SK-N-SH treated with all-trans-retinoic acid at 6 μM for 48 hours (cell line): ENCODE data around the gene SMIM13.

ENCODE experiments used
- ATAC-seq: fragments of 200-7000 bp; cut with Tn5 transposase; 3 replicates; pipeline ENCODE4 v1.9.1; 2020; ENCODE audit warnings: mild to moderate bottlenecking, moderate library complexity
- ARNTL ChIP-seq: fragments of 450-650 bp; formaldehyde crosslinking; IDR thresholded peaks from 2 replicates; pipeline ENCODE4 v1.5.0; 2020; ENCODE audit warnings: low read depth, mild to moderate bottlenecking, moderate library complexity, borderline replicate concordance
- BACH2 ChIP-seq: fragments of 250-450 bp; sonication (Bioruptor Pico); IDR thresholded peaks from 2 replicates; pipeline ENCODE4 v1.9.0; 2021; ENCODE audit warnings: mild to moderate bottlenecking, borderline replicate concordance
- CSDC2 ChIP-seq: fragments of 250-450 bp; sonication (Bioruptor Pico); IDR thresholded peaks from 2 replicates; pipeline ENCODE4 v1.5.0; 2020; ENCODE audit warnings: mild to moderate bottlenecking, moderate library complexity
- ESRRG ChIP-seq: fragments of 250-450 bp; sonication (Bioruptor Pico); IDR thresholded peaks from 2 replicates; pipeline ENCODE4 v1.6.1; 2021; ENCODE audit warnings: mild to moderate bottlenecking
- GLIS3 ChIP-seq: fragments of 250-450 bp; sonication (Bioruptor Pico); IDR thresholded peaks from 2 replicates; pipeline ENCODE4 v1.5.0; 2020; ENCODE audit warnings: mild to moderate bottlenecking, moderate library complexity
- ISL1 ChIP-seq: fragments of 250-450 bp; sonication (Bioruptor Pico); IDR thresholded peaks from 2 replicates; pipeline ENCODE4 v2.1.2; 2022; ENCODE audit warnings: mild to moderate bottlenecking, moderate library complexity
- OSR1 ChIP-seq: fragments of 250-450 bp; sonication (Bioruptor Pico); IDR thresholded peaks from 2 replicates; pipeline ENCODE4 v1.8.0; 2022; ENCODE audit warnings: moderate library complexity, mild to moderate bottlenecking, inconsistent platforms
- PATZ1 ChIP-seq: fragments of 250-450 bp; sonication (Bioruptor Pico); IDR thresholded peaks from 2 replicates; pipeline ENCODE4 v1.8.0; 2020; ENCODE audit warnings: mild to moderate bottlenecking, moderate library complexity, borderline replicate concordance
- PPARA ChIP-seq: fragments of 250-450 bp; sonication (Bioruptor Pico); IDR thresholded peaks from 2 replicates; pipeline ENCODE4 v1.5.0; 2020; ENCODE audit warnings: mild to moderate bottlenecking, borderline replicate concordance
- RARB ChIP-seq: fragments of 250-450 bp; sonication (Bioruptor Pico); IDR thresholded peaks from 2 replicates; pipeline ENCODE4 v1.8.0; 2021; ENCODE audit warnings: mild to moderate bottlenecking, moderate library complexity
- SNAI2 ChIP-seq: fragments of 250-450 bp; sonication (Bioruptor Pico); IDR thresholded peaks from 2 replicates; pipeline ENCODE4 v1.5.0; 2020; ENCODE audit warnings: mild to moderate bottlenecking, moderate library complexity
- TCF4 ChIP-seq: fragments of 250-450 bp; sonication (Bioruptor Pico); IDR thresholded peaks from 2 replicates; pipeline ENCODE4 v1.8.0; 2021; ENCODE audit warnings: mild to moderate bottlenecking, moderate library complexity, borderline replicate concordance
- TOX ChIP-seq: fragments of 250-450 bp; sonication (Bioruptor Pico); IDR thresholded peaks from 2 replicates; pipeline ENCODE4 v1.8.0; 2021; ENCODE audit warnings: mild to moderate bottlenecking, moderate library complexity, borderline replicate concordance
- ZC3H10 ChIP-seq: fragments of 250-450 bp; sonication (Bioruptor Pico); IDR thresholded peaks from 2 replicates; pipeline ENCODE4 v1.5.1; 2021; ENCODE audit warnings: mild to moderate bottlenecking, moderate library complexity
- ZFP3 ChIP-seq: fragments of 250-450 bp; sonication (Bioruptor Pico); IDR thresholded peaks from 2 replicates; pipeline ENCODE4 v1.5.0; 2020; ENCODE audit warnings: mild to moderate bottlenecking, moderate library complexity
- ZFP30 ChIP-seq: fragments of 450-650 bp; formaldehyde crosslinking; IDR thresholded peaks from 2 replicates; pipeline ENCODE4 v1.5.0; 2022; ENCODE audit warnings: mild to moderate bottlenecking, moderate library complexity
- ZNF565 ChIP-seq: fragments of 450-650 bp; formaldehyde crosslinking; conservative IDR thresholded peaks from 2 replicates; pipeline ENCODE4 v1.5.0; 2020; ENCODE audit warnings: low read depth, mild to moderate bottlenecking, moderate library complexity
- ZNF70 ChIP-seq: fragments of 450-650 bp; formaldehyde crosslinking; IDR thresholded peaks from 2 replicates; pipeline ENCODE4 v1.5.0; 2020; ENCODE audit warnings: mild to moderate bottlenecking, moderate library complexity
- ZNF8 ChIP-seq: fragments of 450-650 bp; formaldehyde crosslinking; IDR thresholded peaks from 2 replicates; pipeline ENCODE4 v1.5.0; 2020; ENCODE audit warnings: mild to moderate bottlenecking, moderate library complexity
- TF ChIP-seq, protein P1 (sequence below): fragments of 250-450 bp; sonication (Bioruptor Pico); IDR thresholded peaks from 2 replicates; pipeline ENCODE4 v1.5.1; 2020; ENCODE audit warnings: low read depth, mild to moderate bottlenecking, moderate library complexity
- TF ChIP-seq, protein P2 (sequence below): fragments of 250-450 bp; sonication (Bioruptor Pico); IDR thresholded peaks from 2 replicates; pipeline ENCODE4 v1.5.1; 2021; ENCODE audit warnings: mild to moderate bottlenecking, moderate library complexity
- TF ChIP-seq, protein P3 (sequence below): fragments of 250-450 bp; sonication (Bioruptor Pico); IDR thresholded peaks from 2 replicates; pipeline ENCODE4 v1.5.0; 2020; ENCODE audit warnings: mild to moderate bottlenecking, moderate library complexity
- TF ChIP-seq, protein P4 (sequence below): fragments of 250-450 bp; sonication (Bioruptor Pico); IDR thresholded peaks from 2 replicates; pipeline ENCODE4 v1.8.0; 2021; ENCODE audit warnings: low read depth, mild to moderate bottlenecking, moderate library complexity, borderline replicate concordance

Gene SMIM13

DNA sequence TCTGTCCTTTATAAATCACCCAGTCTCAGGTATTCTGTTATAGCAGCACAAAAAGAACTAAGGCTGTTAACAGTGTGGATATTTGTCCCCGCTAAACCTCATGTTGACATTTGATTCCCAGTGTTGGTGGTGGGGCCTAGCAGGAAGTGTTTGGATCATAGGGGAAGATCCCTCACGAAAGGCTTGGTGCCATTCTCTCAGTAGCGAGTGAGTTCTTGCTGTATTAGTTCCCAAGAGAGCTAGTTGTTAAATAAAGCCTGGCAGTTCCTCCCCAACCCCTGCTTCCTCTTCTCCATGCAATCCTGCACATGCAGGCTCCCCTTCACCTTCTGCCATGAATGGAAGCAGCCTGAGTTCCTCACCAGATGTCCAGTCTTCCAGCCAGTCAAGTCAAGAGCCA, 47.7 kb downstream of the SMIM13 start:
- no peak for TF ChIP-seq RARB (CRISPR knock-in tag)
- TF ChIP-seq ZNF8 (CRISPR knock-in tag) = no peak
- TF ChIP-seq PATZ1 = no peak
- no peak for TF ChIP-seq ZFP30 (CRISPR knock-in tag)
- no peak for TF ChIP-seq BACH2 (CRISPR knock-in tag)
- no peak for TF ChIP-seq CSDC2 (CRISPR knock-in tag)
- TF ChIP-seq SNAI2 (CRISPR knock-in tag) = no peak
- TF ChIP-seq ZNF70 (CRISPR knock-in tag) = no peak
- no peak for TF ChIP-seq ZC3H10
- TF ChIP-seq, protein P1, sequence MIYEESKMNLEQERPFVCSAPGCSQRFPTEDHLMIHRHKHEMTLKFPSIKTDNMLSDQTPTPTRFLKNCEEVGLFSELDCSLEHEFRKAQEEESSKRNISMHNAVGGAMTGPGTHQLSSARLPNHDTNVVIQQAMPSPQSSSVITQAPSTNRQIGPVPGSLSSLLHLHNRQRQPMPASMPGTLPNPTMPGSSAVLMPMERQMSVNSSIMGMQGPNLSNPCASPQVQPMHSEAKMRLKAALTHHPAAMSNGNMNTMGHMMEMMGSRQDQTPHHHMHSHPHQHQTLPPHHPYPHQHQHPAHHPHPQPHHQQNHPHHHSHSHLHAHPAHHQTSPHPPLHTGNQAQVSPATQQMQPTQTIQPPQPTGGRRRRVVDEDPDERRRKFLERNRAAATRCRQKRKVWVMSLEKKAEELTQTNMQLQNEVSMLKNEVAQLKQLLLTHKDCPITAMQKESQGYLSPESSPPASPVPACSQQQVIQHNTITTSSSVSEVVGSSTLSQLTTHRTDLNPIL (CRISPR knock-in tag) = no peak
- no peak for TF ChIP-seq ZNF565 (CRISPR knock-in tag)
- no peak for TF ChIP-seq GLIS3 (CRISPR knock-in tag)
- no peak for TF ChIP-seq OSR1 (CRISPR knock-in tag)
- TF ChIP-seq TCF4 (CRISPR knock-in tag) = no peak
- TF ChIP-seq TOX (CRISPR knock-in tag) = no peak
- TF ChIP-seq, protein P2, sequence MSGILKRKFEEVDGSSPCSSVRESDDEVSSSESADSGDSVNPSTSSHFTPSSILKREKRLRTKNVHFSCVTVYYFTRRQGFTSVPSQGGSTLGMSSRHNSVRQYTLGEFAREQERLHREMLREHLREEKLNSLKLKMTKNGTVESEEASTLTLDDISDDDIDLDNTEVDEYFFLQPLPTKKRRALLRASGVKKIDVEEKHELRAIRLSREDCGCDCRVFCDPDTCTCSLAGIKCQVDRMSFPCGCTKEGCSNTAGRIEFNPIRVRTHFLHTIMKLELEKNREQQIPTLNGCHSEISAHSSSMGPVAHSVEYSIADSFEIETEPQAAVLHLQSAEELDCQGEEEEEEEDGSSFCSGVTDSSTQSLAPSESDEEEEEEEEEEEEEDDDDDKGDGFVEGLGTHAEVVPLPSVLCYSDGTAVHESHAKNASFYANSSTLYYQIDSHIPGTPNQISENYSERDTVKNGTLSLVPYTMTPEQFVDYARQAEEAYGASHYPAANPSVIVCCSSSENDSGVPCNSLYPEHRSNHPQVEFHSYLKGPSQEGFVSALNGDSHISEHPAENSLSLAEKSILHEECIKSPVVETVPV (CRISPR knock-in tag) = no peak
- no peak for TF ChIP-seq ZFP3 (CRISPR knock-in tag)
- ATAC-seq = no peak

DNA sequence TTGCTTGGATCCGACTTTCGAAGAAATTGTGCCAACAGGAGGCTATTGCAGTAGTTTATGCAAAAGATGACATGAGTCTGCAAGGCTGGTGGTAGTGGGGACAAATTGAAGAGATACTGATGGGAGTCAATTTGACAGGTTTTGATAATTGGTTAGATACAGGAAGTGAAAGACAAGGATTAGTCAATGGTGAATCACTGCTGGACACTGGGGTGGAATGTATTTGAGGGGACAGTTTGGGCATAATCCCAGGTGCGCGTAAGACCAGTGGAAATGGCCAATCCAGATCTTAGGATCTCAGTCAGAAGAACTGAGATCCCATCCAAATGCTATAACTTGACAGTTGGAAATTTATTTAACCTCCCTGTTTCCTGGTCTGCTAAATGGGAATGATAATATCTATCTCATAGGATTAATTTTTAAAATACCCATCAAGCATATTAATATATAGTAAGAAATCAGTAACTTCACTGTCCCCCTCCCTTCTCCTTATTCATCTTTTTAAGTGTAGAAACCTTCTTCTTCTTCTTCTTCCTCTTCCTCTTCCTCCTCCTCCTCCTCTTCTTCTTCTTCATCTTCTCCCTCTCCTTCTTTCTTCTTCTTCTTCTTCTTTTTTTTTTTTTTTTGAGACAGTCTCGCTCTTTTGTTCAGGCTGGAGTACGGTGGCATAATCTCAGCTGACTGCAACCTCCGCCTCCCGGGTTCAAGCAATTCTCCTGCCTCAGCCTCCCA, 48.8 kb downstream of the SMIM13 start:
- TF ChIP-seq, protein P3, sequence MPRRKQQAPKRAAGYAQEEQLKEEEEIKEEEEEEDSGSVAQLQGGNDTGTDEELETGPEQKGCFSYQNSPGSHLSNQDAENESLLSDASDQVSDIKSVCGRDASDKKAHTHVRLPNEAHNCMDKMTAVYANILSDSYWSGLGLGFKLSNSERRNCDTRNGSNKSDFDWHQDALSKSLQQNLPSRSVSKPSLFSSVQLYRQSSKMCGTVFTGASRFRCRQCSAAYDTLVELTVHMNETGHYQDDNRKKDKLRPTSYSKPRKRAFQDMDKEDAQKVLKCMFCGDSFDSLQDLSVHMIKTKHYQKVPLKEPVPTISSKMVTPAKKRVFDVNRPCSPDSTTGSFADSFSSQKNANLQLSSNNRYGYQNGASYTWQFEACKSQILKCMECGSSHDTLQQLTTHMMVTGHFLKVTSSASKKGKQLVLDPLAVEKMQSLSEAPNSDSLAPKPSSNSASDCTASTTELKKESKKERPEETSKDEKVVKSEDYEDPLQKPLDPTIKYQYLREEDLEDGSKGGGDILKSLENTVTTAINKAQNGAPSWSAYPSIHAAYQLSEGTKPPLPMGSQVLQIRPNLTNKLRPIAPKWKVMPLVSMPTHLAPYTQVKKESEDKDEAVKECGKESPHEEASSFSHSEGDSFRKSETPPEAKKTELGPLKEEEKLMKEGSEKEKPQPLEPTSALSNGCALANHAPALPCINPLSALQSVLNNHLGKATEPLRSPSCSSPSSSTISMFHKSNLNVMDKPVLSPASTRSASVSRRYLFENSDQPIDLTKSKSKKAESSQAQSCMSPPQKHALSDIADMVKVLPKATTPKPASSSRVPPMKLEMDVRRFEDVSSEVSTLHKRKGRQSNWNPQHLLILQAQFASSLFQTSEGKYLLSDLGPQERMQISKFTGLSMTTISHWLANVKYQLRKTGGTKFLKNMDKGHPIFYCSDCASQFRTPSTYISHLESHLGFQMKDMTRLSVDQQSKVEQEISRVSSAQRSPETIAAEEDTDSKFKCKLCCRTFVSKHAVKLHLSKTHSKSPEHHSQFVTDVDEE = no peak
- no peak for TF ChIP-seq CSDC2 (CRISPR knock-in tag)
- TF ChIP-seq PPARA (CRISPR knock-in tag) = no peak
- no peak for TF ChIP-seq ZFP3 (CRISPR knock-in tag)
- no peak for TF ChIP-seq ZNF70 (CRISPR knock-in tag)
- no peak for TF ChIP-seq RARB (CRISPR knock-in tag)
- no peak for TF ChIP-seq ISL1
- TF ChIP-seq, protein P4, sequence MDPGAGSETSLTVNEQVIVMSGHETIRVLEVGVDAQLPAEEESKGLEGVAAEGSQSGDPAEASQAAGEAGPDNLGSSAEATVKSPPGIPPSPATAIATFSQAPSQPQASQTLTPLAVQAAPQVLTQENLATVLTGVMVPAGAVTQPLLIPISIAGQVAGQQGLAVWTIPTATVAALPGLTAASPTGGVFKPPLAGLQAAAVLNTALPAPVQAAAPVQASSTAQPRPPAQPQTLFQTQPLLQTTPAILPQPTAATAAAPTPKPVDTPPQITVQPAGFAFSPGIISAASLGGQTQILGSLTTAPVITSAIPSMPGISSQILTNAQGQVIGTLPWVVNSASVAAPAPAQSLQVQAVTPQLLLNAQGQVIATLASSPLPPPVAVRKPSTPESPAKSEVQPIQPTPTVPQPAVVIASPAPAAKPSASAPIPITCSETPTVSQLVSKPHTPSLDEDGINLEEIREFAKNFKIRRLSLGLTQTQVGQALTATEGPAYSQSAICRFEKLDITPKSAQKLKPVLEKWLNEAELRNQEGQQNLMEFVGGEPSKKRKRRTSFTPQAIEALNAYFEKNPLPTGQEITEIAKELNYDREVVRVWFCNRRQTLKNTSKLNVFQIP (CRISPR knock-in tag) = no peak
- no peak for TF ChIP-seq ARNTL (CRISPR knock-in tag)
- no peak for TF ChIP-seq ESRRG (CRISPR knock-in tag)
- no peak for TF ChIP-seq ZNF8 (CRISPR knock-in tag)
- TF ChIP-seq GLIS3 (CRISPR knock-in tag) = no peak
- TF ChIP-seq, protein P2 (CRISPR knock-in tag) = no peak
- TF ChIP-seq BACH2 (CRISPR knock-in tag) = no peak
- TF ChIP-seq SNAI2 (CRISPR knock-in tag) = no peak
- no peak for TF ChIP-seq ZNF565 (CRISPR knock-in tag)
- no peak for TF ChIP-seq TOX (CRISPR knock-in tag)
- ATAC-seq = no peak
